Measurements from ENCODE around the gene FBXO36. TPM values are rescaled to one million over a fixed set of nuclear protein-coding genes. Genes with fewer than 3 reads are reported as not detected.

Gene FBXO36
- total and polyA plus RNA-seq, 2 of the 13 experiments (the other 11 are each of a cell fraction or from before 2014, with no cell fraction given): 2.8 TPM

DNA sequence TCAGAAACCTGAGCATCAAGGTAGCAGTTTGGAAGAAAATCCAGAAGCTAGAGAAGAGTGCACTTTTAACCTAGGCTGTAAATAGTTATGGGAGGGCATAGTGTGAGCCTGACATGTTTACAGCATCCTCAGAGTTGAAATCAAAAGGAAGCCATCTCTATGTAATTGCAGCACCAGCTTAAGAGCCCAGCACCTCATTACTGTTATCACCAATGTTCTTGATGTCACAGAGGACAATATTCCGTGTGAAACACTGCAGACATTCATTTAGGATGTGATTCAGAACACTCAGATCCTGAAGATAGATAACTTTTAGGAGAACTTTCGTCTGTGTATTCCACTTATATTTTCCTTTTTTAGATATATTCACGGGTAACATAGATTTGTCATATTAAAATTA is 48.1 kb downstream of the FBXO36 start (continued):
- no peak for TF ChIP-seq ZC3H4 (CRISPR knock-in tag; IDR thresholded peaks at IDR 0.05; ENCODE audit: borderline replicate concordance)
- TF ChIP-seq, protein P1, sequence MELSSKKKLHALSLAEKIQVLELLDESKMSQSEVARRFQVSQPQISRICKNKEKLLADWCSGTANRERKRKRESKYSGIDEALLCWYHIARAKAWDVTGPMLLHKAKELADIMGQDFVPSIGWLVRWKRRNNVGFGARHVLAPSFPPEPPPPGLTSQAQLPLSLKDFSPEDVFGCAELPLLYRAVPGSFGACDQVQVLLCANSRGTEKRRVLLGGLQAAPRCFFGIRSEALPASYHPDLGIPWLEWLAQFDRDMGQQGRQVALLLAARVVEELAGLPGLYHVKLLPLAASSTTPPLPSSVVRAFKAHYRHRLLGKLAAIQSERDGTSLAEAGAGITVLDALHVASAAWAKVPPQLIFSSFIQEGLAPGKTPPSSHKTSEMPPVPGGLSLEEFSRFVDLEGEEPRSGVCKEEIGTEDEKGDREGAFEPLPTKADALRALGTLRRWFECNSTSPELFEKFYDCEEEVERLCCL (CRISPR knock-in tag; IDR thresholded peaks at IDR 0.05; ENCODE audit: borderline replicate concordance): no peak
- TF ChIP-seq KDM4B (CRISPR knock-in tag; IDR thresholded peaks at IDR 0.05): no peak
- TF ChIP-seq BCL6 (CRISPR knock-in tag; IDR thresholded peaks at IDR 0.05): no peak
- no peak for TF ChIP-seq RORA (CRISPR knock-in tag; IDR thresholded peaks at IDR 0.05)
- TF ChIP-seq ZNF33A (CRISPR knock-in tag; IDR thresholded peaks at IDR 0.05; ENCODE audit: borderline replicate concordance): no peak
- TF ChIP-seq STAT5B (CRISPR knock-in tag; IDR thresholded peaks at IDR 0.05): no peak
- no peak for TF ChIP-seq BRCA1 (CRISPR knock-in tag; IDR thresholded peaks at IDR 0.05)
- TF ChIP-seq CCAR2 (optimal IDR thresholded peaks at IDR 0.05; ENCODE audit: low read depth, low read length): no peak
- TF ChIP-seq MAFF (IDR thresholded peaks at IDR 0.05; ENCODE audit: low read depth, low read length): no peak

DNA sequence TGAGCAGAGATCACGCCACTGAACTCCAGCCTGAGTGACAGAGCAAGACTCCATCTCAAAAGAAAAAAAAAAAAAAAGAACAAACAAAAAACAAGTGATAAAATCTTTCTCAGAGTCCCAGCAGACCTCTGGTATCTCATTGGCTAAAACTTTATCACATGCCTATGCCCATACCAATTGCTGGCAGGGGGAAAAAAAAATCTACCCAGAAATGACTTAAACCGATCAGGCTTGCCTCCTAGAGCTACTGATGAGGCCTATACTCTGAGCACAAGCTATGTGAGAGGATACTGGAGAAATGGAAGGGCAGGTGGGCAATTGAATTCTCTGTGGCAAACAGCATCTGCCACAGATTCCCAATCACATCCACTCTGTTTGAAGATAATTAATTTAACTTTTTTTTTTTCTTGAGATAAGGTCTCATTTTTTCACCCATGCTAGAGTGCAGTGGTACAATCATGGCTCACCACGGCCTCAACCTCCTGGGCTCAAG is 49.0 kb downstream of the FBXO36 start:
- Histone ChIP-seq H2AFZ (ENCODE audit: low read length) (no peak overlapping the region), H3K27ac (ENCODE audit: extremely low read length, insufficient read depth, low read length) (no peak overlapping the region), H3K79me2 (ENCODE audit: insufficient read depth, low read length) (no peaks in the 10 kb centered on the region), H3K4me2 (ENCODE audit: low read depth, low read length) (no peak overlapping the region), H3K9ac (ENCODE audit: insufficient read depth, low read depth, low read length) (no peak overlapping the region), H3K27me3 (ENCODE audit: control insufficient read depth in 1 of 2, insufficient read depth in 2 of 2, low read length in 2 of 2) (no peaks in the 10 kb centered on the region), H3K9me3 (ENCODE audit: low read length) (no peaks in the 10 kb centered on the region), H4K20me1 (ENCODE audit: insufficient read depth, low read length) (no peaks in the 10 kb centered on the region), H3K4me3 (replicated peaks in 1 of 3; ENCODE audit: insufficient read depth in 1 of 3, low read depth in 2 of 3, low read length in 3 of 3) (no peak overlapping the region), H3K36me3 (replicated peaks in 1 of 2; ENCODE audit: control insufficient read depth in 1 of 2, insufficient read depth in 2 of 2, low read length in 2 of 2) (no peaks in the 10 kb centered on the region), H3K4me1 (ENCODE audit: insufficient read depth, low read length) (no peaks in the 10 kb centered on the region)
- POLR2A ChIA-PET: no interaction called here
- WGBS (ENCODE audit: low lambda C conversion rate): 65% methylated on average over 3 of the region's 3 CpGs
- no TSS peak for BruUV-seq (replicated peaks)
- CTCF ChIA-PET (ENCODE audit: low intra/inter-chr PET ratio, low total read pairs): no interaction called here
- in situ Hi-C loops (cut with HindIII; ENCODE audit: extremely low pct_ligation_motif_present, low pct_unique_long_range_greater_than_20kb): no loop called here
- ATAC-seq (peak; percentile 35; the same call in 2 of the 3 replicates), DNase-seq (ENCODE audit: low spot score) (no peak), FAIRE-seq (no peak)
- intact Hi-C loops (cut with micrococcal nuclease; ENCODE audit: unreplicated experiment): no loop called here
- TF ChIP-seq SOX6 (IDR thresholded peaks at IDR 0.05) (no peak), SOX6 (CRISPR knock-in tag; IDR thresholded peaks at IDR 0.05) (no peak), NFYB (CRISPR knock-in tag; IDR thresholded peaks at IDR 0.05) (peak; percentile 47; the same call in 1 of the 2 replicates), PHF21A (CRISPR knock-in tag; IDR thresholded peaks at IDR 0.05) (no peak), ARID2 (CRISPR knock-in tag; IDR thresholded peaks at IDR 0.05; ENCODE audit: borderline replicate concordance) (no peak), ZNF501 (CRISPR knock-in tag; IDR thresholded peaks at IDR 0.05) (no peak), ZSCAN31 (CRISPR knock-in tag; IDR thresholded peaks at IDR 0.05; ENCODE audit: low read depth) (no peak)

All from HepG2 (cell line).